CD4-positive, CD25-positive, alpha-beta regulatory T cell (primary cell): ENCODE results near the gene POLL. TPM values are rescaled to one million over a fixed set of nuclear protein-coding genes. Genes with fewer than 3 reads are reported as not detected.

ENCODE experiments used
- ATAC-seq, 2 donors: fragments of 150-1000 bp; cut with Tn5 transposase; one replicate each; pipeline ENCODE4 v1.10.0; 2021; ENCODE audit warnings: low read depth in 2 of 2, moderate number of reproducible peaks in 2 of 2, moderate library complexity in 1 of 2
- DNase-seq, 3 donors: peaks; one replicate each; pipeline versions ENCODE4 v3.0.0 to v3.0.0-alpha.2; 2012 to 2022; ENCODE audit warnings: mixed read lengths in 1 of 3
- H3K27ac ChIP-seq: one replicate; pipeline ENCODE4 v1.7.0; 2013; ENCODE audit warnings: mild to moderate bottlenecking, low read length; ENCODE audit not compliant: insufficient read depth, poor library complexity, severe bottlenecking
- H3K27me3 ChIP-seq: one replicate; pipeline ENCODE4 v1.7.0; 2013; ENCODE audit warnings: low read length; ENCODE audit not compliant: control insufficient read depth, insufficient read depth
- H3K36me3 ChIP-seq: one replicate; pipeline ENCODE4 v1.7.0; 2013; ENCODE audit warnings: mild to moderate bottlenecking, low read length, moderate library complexity; ENCODE audit not compliant: control insufficient read depth, insufficient read depth
- H3K4me1 ChIP-seq: 2 replicates; pipeline ENCODE4 v1.7.0; 2013; ENCODE audit warnings: mild to moderate bottlenecking, low read length; ENCODE audit not compliant: insufficient read depth, control insufficient read depth, poor library complexity, severe bottlenecking
- H3K4me3 ChIP-seq: one replicate; pipeline ENCODE4 v1.7.0; 2013; ENCODE audit warnings: low read depth, mild to moderate bottlenecking, low read length, moderate library complexity
- H3K9me3 ChIP-seq, 2 experiments: 1 replicate in 1 of 2; 2 replicates in 1 of 2; pipeline ENCODE4 v1.7.0; 2013; ENCODE audit warnings: low read length in 2 of 2, mild to moderate bottlenecking in 1 of 2, moderate library complexity in 1 of 2; ENCODE audit not compliant: control insufficient read depth in 2 of 2
- H3K27ac Mint-ChIP-seq, 3 donors: one replicate each; pipeline ENCODE4 v1.8.0; 2020 to 2022; ENCODE audit warnings: mild to moderate bottlenecking in 3 of 3, mixed read lengths in 3 of 3, moderate library complexity in 2 of 3
- H3K27me3 Mint-ChIP-seq: one replicate; pipeline ENCODE4 v1.8.0; 2022; ENCODE audit warnings: mild to moderate bottlenecking, mixed read lengths
- H3K36me3 Mint-ChIP-seq: one replicate; pipeline ENCODE4 v1.8.0; 2020; ENCODE audit warnings: mixed read lengths
- H3K4me1 Mint-ChIP-seq, 4 donors: one replicate each; pipeline ENCODE4 v1.8.0; 2020 to 2022; ENCODE audit warnings: mixed read lengths in 4 of 4, mild to moderate bottlenecking in 1 of 4
- H3K4me3 Mint-ChIP-seq, 4 donors: one replicate each; pipeline ENCODE4 v1.8.0; 2020 to 2022; ENCODE audit warnings: mild to moderate bottlenecking in 4 of 4, mixed read lengths in 4 of 4, moderate library complexity in 3 of 4
- H3K9me3 Mint-ChIP-seq, 7 donors: one replicate each; pipeline ENCODE4 v1.8.0; 2020 to 2022; ENCODE audit warnings: mixed read lengths in 7 of 7, mild to moderate bottlenecking in 3 of 7, moderate library complexity in 2 of 7
- polyA plus RNA-seq, 4 donors: library from polyadenylated mRNA; unstranded; fragments of 300-500 nt; fragmentation: Illumina TruSeq; gene quantifications; one replicate each; pipeline ENCODE4 v1.2.3, GENCODE V29; 2021
- total RNA-seq: library from RNA; stranded (reverse); gene quantifications from one replicate; pipeline ENCODE4 v1.2.3, GENCODE V29; 2022

Gene POLL
- total and polyA plus RNA-seq, 5 donors from 2014 or later = 12.6 to 21.7 (median 15.6) TPM

DNA sequence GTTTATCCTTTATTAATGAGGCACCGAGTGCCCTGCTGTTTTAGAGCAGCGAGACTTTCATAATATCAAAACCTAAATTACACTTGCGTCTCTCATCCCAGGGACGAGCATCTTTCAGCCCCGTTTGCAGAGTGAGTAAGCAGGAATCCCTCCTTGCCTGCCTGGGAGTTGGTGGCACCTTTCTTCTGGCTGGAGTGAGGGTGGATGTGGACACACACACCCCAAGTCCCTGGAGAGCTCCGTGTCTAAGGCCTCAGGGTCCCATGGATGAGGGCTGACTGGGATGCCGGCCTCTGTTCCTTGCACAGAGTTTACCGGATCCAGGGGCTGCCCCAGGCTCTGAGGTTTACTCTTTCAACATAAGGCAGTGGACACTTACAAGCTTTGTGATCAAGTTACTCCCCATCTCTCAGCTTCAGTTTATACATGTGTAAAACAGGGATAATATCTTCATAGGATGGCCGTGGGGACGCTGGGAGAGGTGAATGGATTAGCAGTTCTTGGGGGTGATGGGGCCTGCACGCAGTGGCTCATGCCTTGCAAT, 24.5 kb downstream of the POLL start:
- H3K4me1 Mint-ChIP-seq = peaks cover 0 to 29% (median 5%) of the 10 kb centered on the region in 4 donors
- ATAC-seq (no peak), DNase-seq (no peak)
- Histone ChIP-seq H3K4me1 (peaks cover 8% of the 10 kb centered on the region), H3K27ac (no peak overlapping the region), H3K9me3 (no peaks in the 10 kb centered on the region), H3K36me3 (no peaks in the 10 kb centered on the region), H3K4me3 (no peak overlapping the region), H3K27me3 (peaks cover 15% of the 10 kb centered on the region)
- peak overlapping the region in 1 of 4 donors; percentile 43 for H3K4me3 Mint-ChIP-seq
- H3K27me3 Mint-ChIP-seq = peaks cover 36% of the 10 kb centered on the region
- H3K27ac Mint-ChIP-seq = peak overlapping the region in 1 of 3 donors; percentile 49
- H3K9me3 Mint-ChIP-seq = no peaks in the 10 kb centered on the region
- peaks cover 5% of the 10 kb centered on the region for H3K36me3 Mint-ChIP-seq

DNA sequence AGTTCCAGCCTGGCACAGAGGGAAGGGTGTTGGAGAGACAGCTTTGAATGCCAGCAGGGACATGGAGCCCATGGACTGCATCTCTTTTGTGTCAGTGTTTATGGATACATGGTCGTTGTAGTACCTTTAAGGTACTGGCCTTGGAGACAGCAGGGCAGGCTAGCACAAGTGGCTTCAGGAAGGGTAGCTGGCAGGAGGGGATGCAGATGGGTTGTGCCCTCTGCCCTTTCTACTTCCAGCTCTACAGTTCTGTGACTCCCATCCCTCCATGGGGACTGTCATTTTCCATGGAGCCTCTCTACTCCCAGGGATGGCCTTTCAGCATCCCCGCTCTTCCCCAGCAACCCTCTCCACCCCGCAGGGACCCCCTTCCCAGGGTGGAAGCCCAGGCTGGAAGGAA, 25.1 kb downstream of the POLL start:
- peaks cover 14% of the 10 kb centered on the region for H3K4me1 ChIP-seq
- H3K27ac ChIP-seq = no peak overlapping the region
- DNase-seq (no peak), ATAC-seq (no peak)
- H3K27me3 Mint-ChIP-seq = peaks cover 30% of the 10 kb centered on the region
- peaks cover 5% of the 10 kb centered on the region for H3K36me3 Mint-ChIP-seq
- no peak overlapping the region for H3K4me3 ChIP-seq
- H3K36me3 ChIP-seq = no peaks in the 10 kb centered on the region
- H3K9me3 Mint-ChIP-seq = no peaks in the 10 kb centered on the region
- H3K9me3 ChIP-seq = no peaks in the 10 kb centered on the region
- H3K4me3 Mint-ChIP-seq = no peak overlapping the region
- peaks cover 12% of the 10 kb centered on the region for H3K27me3 ChIP-seq
- H3K27ac Mint-ChIP-seq = no peak overlapping the region
- H3K4me1 Mint-ChIP-seq = peaks cover 0 to 30% (median 7%) of the 10 kb centered on the region in 4 donors

DNA sequence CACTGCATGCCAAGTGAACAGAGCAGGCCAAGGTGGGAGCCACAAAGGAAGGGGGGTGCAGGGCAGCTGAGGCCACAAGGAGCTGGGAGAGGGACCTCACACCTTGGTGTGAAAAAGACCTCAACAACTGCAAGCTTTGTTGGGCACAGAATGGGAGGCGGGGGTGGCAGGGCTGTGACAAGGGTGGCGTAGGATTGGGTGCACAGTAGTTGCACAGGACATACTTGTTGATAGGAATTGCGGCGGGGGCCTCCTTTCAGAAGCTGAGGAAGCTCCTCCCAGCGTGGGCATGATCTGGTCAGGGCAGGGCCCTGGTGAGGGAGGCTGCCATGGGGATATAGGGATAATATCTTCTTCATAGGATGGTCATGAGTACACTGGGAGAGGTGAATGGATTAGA, 25.8 kb downstream of the POLL start:
- ATAC-seq = no peak
- DNase-seq = no peak
- Mint-ChIP-seq H3K9me3 (no peaks in the 10 kb centered on the region), H3K27me3 (peaks cover 22% of the 10 kb centered on the region), H3K27ac (no peak overlapping the region), H3K36me3 (peaks cover under 1% of the 10 kb centered on the region), H3K4me1 (peaks cover 0 to 36% (median 11%) of the 10 kb centered on the region in 4 donors), H3K4me3 (peak overlapping the region in 1 of 4 donors; percentile 56)
- H3K4me1 ChIP-seq = peaks cover 18% of the 10 kb centered on the region
- no peaks in the 10 kb centered on the region for H3K36me3 ChIP-seq
- H3K27me3 ChIP-seq = peaks cover 9% of the 10 kb centered on the region
- no peaks in the 10 kb centered on the region for H3K9me3 ChIP-seq
- H3K27ac ChIP-seq = no peak overlapping the region
- H3K4me3 ChIP-seq = no peak overlapping the region

DNA sequence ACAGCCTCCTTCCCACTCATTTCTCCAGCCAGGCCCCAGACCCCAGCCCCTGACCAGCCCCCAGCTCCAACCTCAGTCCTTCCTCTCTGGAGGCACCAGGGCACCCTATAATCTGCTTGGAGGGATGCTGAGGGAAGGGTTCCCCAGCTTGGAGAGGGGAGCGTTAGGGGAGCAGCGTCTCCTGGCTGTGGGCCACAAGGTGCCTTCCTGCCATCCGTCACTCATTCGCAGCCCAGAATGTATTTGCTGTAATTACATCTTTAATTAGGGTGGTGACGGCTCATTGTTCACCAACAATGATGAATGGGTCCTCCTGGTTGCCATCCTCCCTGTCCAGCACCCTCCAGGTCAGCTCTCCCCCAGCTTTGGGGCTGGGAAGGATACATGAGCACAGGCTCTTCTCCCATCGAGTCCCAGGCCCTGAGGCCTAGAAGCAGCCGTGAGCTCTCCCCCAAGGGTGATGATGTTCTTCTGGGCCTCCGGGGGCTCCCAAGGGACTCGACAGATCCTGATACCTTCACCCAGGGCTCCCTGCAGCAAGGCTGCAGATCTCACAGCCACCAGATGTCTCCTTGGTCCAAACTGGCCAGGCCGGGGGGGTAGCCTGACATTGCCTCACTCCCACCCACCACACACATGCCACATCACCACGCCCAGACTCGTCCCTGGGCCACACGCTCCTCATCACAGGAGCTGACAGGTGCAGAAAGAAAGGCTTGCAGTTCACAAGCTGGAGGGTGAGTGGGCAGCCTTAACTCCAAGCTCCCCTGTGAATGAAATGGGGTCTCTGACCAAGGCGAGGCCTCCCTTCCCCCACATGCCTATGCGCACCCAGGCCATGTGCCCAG, 26.8 kb downstream of the POLL start:
- DNase-seq = no peak
- Mint-ChIP-seq H3K4me1 (peaks cover 0 to 33% (median 11%) of the 10 kb centered on the region in 4 donors), H3K27me3 (peaks cover 20% of the 10 kb centered on the region), H3K4me3 (no peak overlapping the region), H3K9me3 (no peaks in the 10 kb centered on the region), H3K36me3 (no peaks in the 10 kb centered on the region), H3K27ac (no peak overlapping the region)
- Histone ChIP-seq H3K36me3 (no peaks in the 10 kb centered on the region), H3K9me3 (no peaks in the 10 kb centered on the region), H3K27me3 (peaks cover 5% of the 10 kb centered on the region), H3K4me1 (peaks cover 15% of the 10 kb centered on the region), H3K4me3 (no peak overlapping the region), H3K27ac (no peak overlapping the region)
- ATAC-seq = no peak

DNA sequence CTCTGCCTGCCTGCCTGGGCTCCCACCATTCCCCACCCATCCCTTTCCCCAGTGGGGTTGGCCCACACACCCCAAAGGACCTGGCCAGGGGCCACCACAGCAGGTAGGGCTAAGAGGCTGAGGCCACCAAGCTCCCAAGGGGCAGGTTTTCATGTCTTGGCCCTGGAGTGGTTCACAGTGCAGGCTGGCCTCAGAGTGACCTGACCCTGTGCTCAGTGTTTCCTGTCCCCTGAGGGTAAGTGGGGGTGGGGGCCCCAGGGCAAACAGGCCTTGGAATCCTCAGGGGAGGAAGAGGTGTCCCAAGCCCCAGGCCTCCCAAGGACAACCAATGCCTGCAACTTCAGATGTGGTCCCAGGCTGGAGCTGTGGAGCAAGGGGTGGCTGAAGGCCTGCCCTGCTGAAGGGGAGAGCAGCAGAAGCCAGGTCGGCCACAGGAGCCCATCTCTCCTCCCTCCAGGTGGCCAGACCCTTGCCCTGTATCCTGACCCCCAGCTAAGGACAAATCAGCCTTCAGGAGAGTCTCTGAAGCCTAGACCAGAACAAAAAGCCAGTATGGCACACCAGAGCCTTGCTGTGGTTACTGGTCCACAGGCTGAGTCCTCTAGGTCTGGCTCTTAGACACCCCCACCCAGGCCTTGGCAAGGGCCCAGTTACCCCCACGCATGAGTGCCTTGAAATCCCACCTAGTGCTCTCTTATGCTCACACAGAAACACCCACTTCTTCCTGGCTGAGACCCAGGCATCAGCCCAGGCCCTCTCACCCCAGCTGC, 27.6 kb downstream of the POLL start:
- H3K27ac ChIP-seq = no peak overlapping the region
- peaks cover under 1% of the 10 kb centered on the region for H3K36me3 Mint-ChIP-seq
- peaks cover 14% of the 10 kb centered on the region for H3K4me1 ChIP-seq
- H3K27me3 Mint-ChIP-seq = peaks cover 17% of the 10 kb centered on the region
- H3K27ac Mint-ChIP-seq = no peak overlapping the region
- H3K27me3 ChIP-seq = peaks cover 2% of the 10 kb centered on the region
- no peaks in the 10 kb centered on the region for H3K9me3 ChIP-seq
- DNase-seq (no peak), ATAC-seq (no peak)
- no peaks in the 10 kb centered on the region for H3K36me3 ChIP-seq
- no peak overlapping the region for H3K4me3 ChIP-seq
- no peak overlapping the region for H3K4me3 Mint-ChIP-seq
- H3K9me3 Mint-ChIP-seq = no peaks in the 10 kb centered on the region
- peaks cover 0 to 30% (median 11%) of the 10 kb centered on the region in 4 donors for H3K4me1 Mint-ChIP-seq

DNA sequence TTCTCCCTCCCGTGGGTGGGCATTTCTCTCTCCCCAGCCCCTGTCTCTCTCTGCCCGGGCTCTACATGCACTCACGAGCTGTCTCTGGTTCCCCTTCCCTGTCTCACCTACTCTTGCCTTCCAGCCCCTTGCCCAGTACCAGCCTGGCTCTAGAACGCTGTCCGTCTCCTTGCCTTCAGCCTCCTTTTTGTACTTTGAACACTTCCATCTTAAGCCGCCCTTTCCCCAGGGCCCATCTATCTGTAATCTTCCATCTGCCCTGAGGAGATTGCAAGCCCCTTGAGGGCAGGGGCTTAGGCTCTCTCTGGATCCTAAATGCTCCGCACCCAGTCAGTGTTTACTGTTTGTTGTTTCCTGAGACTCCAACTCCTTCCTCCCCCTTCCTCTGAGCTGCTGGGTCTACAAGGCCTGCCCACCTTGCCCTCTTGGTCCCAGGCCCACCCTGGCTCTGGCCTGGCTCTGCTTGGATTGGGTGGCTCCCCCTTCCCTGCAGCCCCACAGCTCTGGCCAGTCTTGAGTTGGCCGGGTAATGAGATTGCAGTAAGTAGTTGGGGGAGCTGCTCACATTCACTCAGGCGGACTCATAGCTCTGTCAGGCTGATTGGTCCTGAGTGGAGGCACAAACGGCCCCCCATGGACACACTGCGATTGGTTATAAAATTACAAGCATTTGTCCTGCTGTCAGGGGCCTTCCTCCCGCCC, 28.3 kb downstream of the POLL start:
- Histone ChIP-seq H3K27me3 (no peaks in the 10 kb centered on the region), H3K9me3 (no peaks in the 10 kb centered on the region), H3K4me1 (peaks cover 14% of the 10 kb centered on the region), H3K36me3 (no peaks in the 10 kb centered on the region), H3K4me3 (no peak overlapping the region), H3K27ac (no peak overlapping the region)
- DNase-seq = no peak
- H3K9me3 Mint-ChIP-seq = no peaks in the 10 kb centered on the region
- peaks cover 0 to 26% (median 11%) of the 10 kb centered on the region in 4 donors for H3K4me1 Mint-ChIP-seq
- no peak overlapping the region for H3K4me3 Mint-ChIP-seq
- H3K27me3 Mint-ChIP-seq = peaks cover 10% of the 10 kb centered on the region
- H3K36me3 Mint-ChIP-seq = peaks cover 8% of the 10 kb centered on the region
- ATAC-seq = no peak
- H3K27ac Mint-ChIP-seq = peak overlapping the region in 2 of 3 donors; percentile 44 to 89
